Measurements from ENCODE around the gene KANK4.

DNA sequence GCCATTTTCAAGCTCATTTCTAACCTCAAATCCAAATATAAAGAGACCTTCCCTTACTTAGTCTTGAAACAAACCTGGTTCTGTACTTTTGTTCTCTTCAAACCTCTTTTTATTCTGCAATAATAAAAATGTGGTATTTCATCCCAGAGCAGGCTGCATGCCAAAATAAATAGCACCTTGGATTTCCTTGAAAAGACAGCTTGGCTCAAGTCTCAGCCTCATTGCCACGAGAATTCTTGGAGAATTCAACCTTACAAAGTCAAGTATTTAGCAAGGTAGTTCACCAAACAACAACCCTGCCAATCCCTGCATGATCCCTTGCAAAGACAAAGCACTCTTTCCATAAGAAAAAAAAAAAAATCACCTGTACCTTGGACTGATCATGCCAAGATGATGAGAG lies 33.8 kb downstream of the KANK4 start:
- TF ChIP-seq, protein P1, sequence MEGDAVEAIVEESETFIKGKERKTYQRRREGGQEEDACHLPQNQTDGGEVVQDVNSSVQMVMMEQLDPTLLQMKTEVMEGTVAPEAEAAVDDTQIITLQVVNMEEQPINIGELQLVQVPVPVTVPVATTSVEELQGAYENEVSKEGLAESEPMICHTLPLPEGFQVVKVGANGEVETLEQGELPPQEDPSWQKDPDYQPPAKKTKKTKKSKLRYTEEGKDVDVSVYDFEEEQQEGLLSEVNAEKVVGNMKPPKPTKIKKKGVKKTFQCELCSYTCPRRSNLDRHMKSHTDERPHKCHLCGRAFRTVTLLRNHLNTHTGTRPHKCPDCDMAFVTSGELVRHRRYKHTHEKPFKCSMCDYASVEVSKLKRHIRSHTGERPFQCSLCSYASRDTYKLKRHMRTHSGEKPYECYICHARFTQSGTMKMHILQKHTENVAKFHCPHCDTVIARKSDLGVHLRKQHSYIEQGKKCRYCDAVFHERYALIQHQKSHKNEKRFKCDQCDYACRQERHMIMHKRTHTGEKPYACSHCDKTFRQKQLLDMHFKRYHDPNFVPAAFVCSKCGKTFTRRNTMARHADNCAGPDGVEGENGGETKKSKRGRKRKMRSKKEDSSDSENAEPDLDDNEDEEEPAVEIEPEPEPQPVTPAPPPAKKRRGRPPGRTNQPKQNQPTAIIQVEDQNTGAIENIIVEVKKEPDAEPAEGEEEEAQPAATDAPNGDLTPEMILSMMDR (conservative IDR thresholded peaks at IDR 0.05; ENCODE audit: low read depth, low read length): no peak
- no peak for TF ChIP-seq RAD21 (IDR thresholded peaks at IDR 0.05; ENCODE audit: low read length)

All from IMR-90 (cell line).